Dendritic cell treated with granulocyte-macrophage colony-stimulating factor and Interleukin-4, amounts not matched to agents 40 ng/mL and 50 ng/mL, for 4 days (primary cell): ENCODE measurements around the gene AMN.

Source experiments
- H3K27ac Mint-ChIP-seq: one replicate; pipeline ENCODE4 v1.8.0; 2022; ENCODE audit warnings: mild to moderate bottlenecking, mixed read lengths
- H3K27me3 Mint-ChIP-seq: one replicate; pipeline ENCODE4 v1.8.0; 2022; ENCODE audit warnings: mild to moderate bottlenecking, mixed read lengths
- H3K36me3 Mint-ChIP-seq: one replicate; pipeline ENCODE4 v1.8.0; 2022; ENCODE audit warnings: low read depth, mixed read lengths
- H3K4me1 Mint-ChIP-seq: one replicate; pipeline ENCODE4 v1.8.0; 2022; ENCODE audit warnings: low read depth, mixed read lengths
- H3K4me3 Mint-ChIP-seq: one replicate; pipeline ENCODE4 v1.8.0; 2022; ENCODE audit warnings: mild to moderate bottlenecking, moderate library complexity, mixed read lengths
- H3K9me3 Mint-ChIP-seq: one replicate; pipeline ENCODE4 v1.8.0; 2022; ENCODE audit warnings: mixed read lengths
- intact Hi-C: fragments of 100-400 bp; cut with micrococcal nuclease; formaldehyde crosslinking; loops from one replicate; pipeline ENCODE4 v1.15.0; 2022

Gene AMN

GRCh38 chr14:102903248-102903888 lies 19.1 kb upstream of the AMN start:
- no peaks in the 10 kb centered on the region for H3K9me3 Mint-ChIP-seq
- H3K27ac Mint-ChIP-seq = no peak overlapping the region
- intact Hi-C loops = no loop called here
- H3K27me3 Mint-ChIP-seq = no peaks in the 10 kb centered on the region
- peaks cover 100% of the 10 kb centered on the region for H3K36me3 Mint-ChIP-seq
- H3K4me3 Mint-ChIP-seq = no peak overlapping the region
- peaks cover 9% of the 10 kb centered on the region for H3K4me1 Mint-ChIP-seq

GRCh38 chr14:102903889-102904512 lies 18.5 kb upstream of the AMN start:
- Mint-ChIP-seq H3K9me3 (no peaks in the 10 kb centered on the region), H3K4me3 (no peak overlapping the region), H3K27ac (no peak overlapping the region), H3K27me3 (no peaks in the 10 kb centered on the region), H3K4me1 (peaks cover 9% of the 10 kb centered on the region), H3K36me3 (peaks cover 100% of the 10 kb centered on the region)
- intact Hi-C loops = no loop called here

GRCh38 chr14:102905116-102906108 lies 17.1 kb upstream of the AMN start:
- Mint-ChIP-seq H3K27ac (no peak overlapping the region), H3K36me3 (peaks cover 100% of the 10 kb centered on the region), H3K27me3 (no peaks in the 10 kb centered on the region), H3K9me3 (no peaks in the 10 kb centered on the region), H3K4me3 (no peak overlapping the region), H3K4me1 (peaks cover 9% of the 10 kb centered on the region)
- intact Hi-C loops = no loop called here

- Mint-ChIP-seq H3K9me3 (no peaks in the 10 kb centered on the region), H3K4me3 (no peak overlapping the region), H3K4me1 (no peaks in the 10 kb centered on the region), H3K27me3 (no peaks in the 10 kb centered on the region), H3K27ac (no peak overlapping the region), H3K36me3 (peaks cover 100% of the 10 kb centered on the region)
- intact Hi-C loops = no loop called here
Measured at GRCh38 chr14:102906616-102907302, 15.7 kb upstream of the AMN start.

GRCh38 chr14:102907303-102907844 lies 15.1 kb upstream of the AMN start:
- intact Hi-C loops = no loop called here
- H3K27ac Mint-ChIP-seq = no peak overlapping the region
- no peak overlapping the region for H3K4me3 Mint-ChIP-seq
- peaks cover 100% of the 10 kb centered on the region for H3K36me3 Mint-ChIP-seq
- no peaks in the 10 kb centered on the region for H3K9me3 Mint-ChIP-seq
- H3K27me3 Mint-ChIP-seq = no peaks in the 10 kb centered on the region
- no peaks in the 10 kb centered on the region for H3K4me1 Mint-ChIP-seq

GRCh38 chr14:102907980-102908730 lies 14.3 kb upstream of the AMN start:
- Mint-ChIP-seq H3K4me1 (no peaks in the 10 kb centered on the region), H3K4me3 (no peak overlapping the region), H3K9me3 (no peaks in the 10 kb centered on the region), H3K27ac (no peak overlapping the region), H3K27me3 (no peaks in the 10 kb centered on the region), H3K36me3 (peaks cover 100% of the 10 kb centered on the region)
- intact Hi-C loops = no loop called here

- Mint-ChIP-seq H3K4me1 (no peaks in the 10 kb centered on the region), H3K9me3 (no peaks in the 10 kb centered on the region), H3K27ac (no peak overlapping the region), H3K36me3 (peaks cover 100% of the 10 kb centered on the region), H3K4me3 (no peak overlapping the region), H3K27me3 (no peaks in the 10 kb centered on the region)
- intact Hi-C loops = no loop called here
Measured at GRCh38 chr14:102908766-102909455, 13.6 kb upstream of the AMN start.

- Mint-ChIP-seq H3K4me3 (no peak overlapping the region), H3K27ac (no peak overlapping the region), H3K9me3 (no peaks in the 10 kb centered on the region), H3K4me1 (no peaks in the 10 kb centered on the region), H3K27me3 (no peaks in the 10 kb centered on the region), H3K36me3 (peaks cover 96% of the 10 kb centered on the region)
- intact Hi-C loops = no loop called here
Measured at GRCh38 chr14:102909462-102909861, 13.0 kb upstream of the AMN start.

GRCh38 chr14:102909911-102910310 lies 12.6 kb upstream of the AMN start:
- intact Hi-C loops = no loop called here
- Mint-ChIP-seq H3K27ac (no peak overlapping the region), H3K4me3 (no peak overlapping the region), H3K36me3 (peaks cover 91% of the 10 kb centered on the region), H3K4me1 (no peaks in the 10 kb centered on the region), H3K27me3 (no peaks in the 10 kb centered on the region), H3K9me3 (no peaks in the 10 kb centered on the region)

- no peak overlapping the region for H3K27ac Mint-ChIP-seq
- no peaks in the 10 kb centered on the region for H3K9me3 Mint-ChIP-seq
- H3K36me3 Mint-ChIP-seq = peaks cover 86% of the 10 kb centered on the region
- H3K4me3 Mint-ChIP-seq = no peak overlapping the region
- intact Hi-C loops = no loop called here
- H3K27me3 Mint-ChIP-seq = no peaks in the 10 kb centered on the region
- H3K4me1 Mint-ChIP-seq = no peaks in the 10 kb centered on the region
Measured at GRCh38 chr14:102910442-102910841, 12.0 kb upstream of the AMN start.

GRCh38 chr14:102911541-102911951 lies 10.9 kb upstream of the AMN start:
- Mint-ChIP-seq H3K9me3 (no peaks in the 10 kb centered on the region), H3K36me3 (peaks cover 75% of the 10 kb centered on the region), H3K4me1 (no peaks in the 10 kb centered on the region), H3K27ac (no peak overlapping the region), H3K27me3 (no peaks in the 10 kb centered on the region), H3K4me3 (no peak overlapping the region)
- intact Hi-C loops = no loop called here

- no peak overlapping the region for H3K27ac Mint-ChIP-seq
- H3K36me3 Mint-ChIP-seq = peaks cover 68% of the 10 kb centered on the region
- no peaks in the 10 kb centered on the region for H3K27me3 Mint-ChIP-seq
- intact Hi-C loops = no loop called here
- H3K4me3 Mint-ChIP-seq = no peak overlapping the region
- no peaks in the 10 kb centered on the region for H3K4me1 Mint-ChIP-seq
- no peaks in the 10 kb centered on the region for H3K9me3 Mint-ChIP-seq
Measured at GRCh38 chr14:102911991-102912761, 10.3 kb upstream of the AMN start.
